Measurements from ENCODE around the gene OSBPL3.
"Not testable (repeated sequence)": the region's sequence is repeated elsewhere in the genome, so short reads cannot be mapped to it uniquely, and the experiment has no call there.

The OSBPL3 gene

GRCh38 chr7:25026156-25026555, 46.2 kb upstream of the OSBPL3 start:
- Histone ChIP-seq H3K9me3 (replicated peaks; ENCODE audit: insufficient read depth, low read length) (no peaks in the 10 kb centered on the region), H3K4me1 (ENCODE audit: low read length) (peaks cover 16% of the 10 kb centered on the region), H3K27ac (ENCODE audit: low read length) (no peak overlapping the region), H3K9me2 (replicated peaks; ENCODE audit: insufficient read depth, low read length) (no peaks in the 10 kb centered on the region), H4K20me1 (ENCODE audit: insufficient read depth, low read length) (no peaks in the 10 kb centered on the region), H3K4me3 (ENCODE audit: low read length) (no peak overlapping the region), H2AFZ (ENCODE audit: low read length) (no peak overlapping the region), H3K27me3 (replicated peaks; ENCODE audit: insufficient read depth, low read length) (no peaks in the 10 kb centered on the region), H3K9ac (ENCODE audit: low read length) (no peak overlapping the region), H3K36me3 (replicated peaks; ENCODE audit: insufficient read depth, low read length) (no peaks in the 10 kb centered on the region), H3F3A (ENCODE audit: insufficient read depth, low read length) (peaks cover 11% of the 10 kb centered on the region), H3K4me2 (ENCODE audit: low read depth, low read length) (no peak overlapping the region), H3K79me2 (ENCODE audit: low read length) (no peaks in the 10 kb centered on the region)
- TF ChIP-seq EZH2 (optimal IDR thresholded peaks at IDR 0.05; ENCODE audit: low read depth, low read length) (no peak), EZH2phosphoT487 (IDR thresholded peaks at IDR 0.05; ENCODE audit: low read length) (no peak)
- TF ChIP-seq, protein P1, sequence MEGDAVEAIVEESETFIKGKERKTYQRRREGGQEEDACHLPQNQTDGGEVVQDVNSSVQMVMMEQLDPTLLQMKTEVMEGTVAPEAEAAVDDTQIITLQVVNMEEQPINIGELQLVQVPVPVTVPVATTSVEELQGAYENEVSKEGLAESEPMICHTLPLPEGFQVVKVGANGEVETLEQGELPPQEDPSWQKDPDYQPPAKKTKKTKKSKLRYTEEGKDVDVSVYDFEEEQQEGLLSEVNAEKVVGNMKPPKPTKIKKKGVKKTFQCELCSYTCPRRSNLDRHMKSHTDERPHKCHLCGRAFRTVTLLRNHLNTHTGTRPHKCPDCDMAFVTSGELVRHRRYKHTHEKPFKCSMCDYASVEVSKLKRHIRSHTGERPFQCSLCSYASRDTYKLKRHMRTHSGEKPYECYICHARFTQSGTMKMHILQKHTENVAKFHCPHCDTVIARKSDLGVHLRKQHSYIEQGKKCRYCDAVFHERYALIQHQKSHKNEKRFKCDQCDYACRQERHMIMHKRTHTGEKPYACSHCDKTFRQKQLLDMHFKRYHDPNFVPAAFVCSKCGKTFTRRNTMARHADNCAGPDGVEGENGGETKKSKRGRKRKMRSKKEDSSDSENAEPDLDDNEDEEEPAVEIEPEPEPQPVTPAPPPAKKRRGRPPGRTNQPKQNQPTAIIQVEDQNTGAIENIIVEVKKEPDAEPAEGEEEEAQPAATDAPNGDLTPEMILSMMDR (IDR thresholded peaks at IDR 0.05; ENCODE audit: low read length), result no peak
- no peak for DNase-seq

GRCh38 chr7:25025218-25025671, 45.3 kb upstream of the OSBPL3 start:
- Histone ChIP-seq H3K9ac (ENCODE audit: low read length) (no peak overlapping the region), H3K9me3 (replicated peaks; ENCODE audit: insufficient read depth, low read length) (no peaks in the 10 kb centered on the region), H3K36me3 (replicated peaks; ENCODE audit: insufficient read depth, low read length) (no peaks in the 10 kb centered on the region), H3K79me2 (ENCODE audit: low read length) (no peaks in the 10 kb centered on the region), H3K4me1 (ENCODE audit: low read length) (peaks cover 9% of the 10 kb centered on the region), H2AFZ (ENCODE audit: low read length) (no peak overlapping the region), H3K4me3 (ENCODE audit: low read length) (no peak overlapping the region), H4K20me1 (ENCODE audit: insufficient read depth, low read length) (no peaks in the 10 kb centered on the region), H3K9me2 (replicated peaks; ENCODE audit: insufficient read depth, low read length) (no peaks in the 10 kb centered on the region), H3K27me3 (replicated peaks; ENCODE audit: insufficient read depth, low read length) (no peaks in the 10 kb centered on the region), H3K27ac (ENCODE audit: low read length) (no peak overlapping the region), H3K4me2 (ENCODE audit: low read depth, low read length) (no peak overlapping the region), H3F3A (ENCODE audit: insufficient read depth, low read length) (peaks cover 2% of the 10 kb centered on the region)
- no peak for DNase-seq
- TF ChIP-seq, protein P1 (IDR thresholded peaks at IDR 0.05; ENCODE audit: low read length), result no peak
- TF ChIP-seq EZH2 (optimal IDR thresholded peaks at IDR 0.05; ENCODE audit: low read depth, low read length) (no peak), EZH2phosphoT487 (IDR thresholded peaks at IDR 0.05; ENCODE audit: low read length) (no peak)

GRCh38 chr7:25024066-25024465, 44.1 kb upstream of the OSBPL3 start:
- H3K4me3 ChIP-seq (ENCODE audit: low read length), result no peak overlapping the region
- H3K9me3 ChIP-seq (replicated peaks; ENCODE audit: insufficient read depth, low read length), result no peaks in the 10 kb centered on the region
- no peak overlapping the region for H3K27ac ChIP-seq (ENCODE audit: low read length)
- H3K27me3 ChIP-seq (replicated peaks; ENCODE audit: insufficient read depth, low read length), result no peaks in the 10 kb centered on the region
- no peak for DNase-seq
- TF ChIP-seq, protein P1 (IDR thresholded peaks at IDR 0.05; ENCODE audit: low read length), result no peak
- TF ChIP-seq EZH2phosphoT487 (IDR thresholded peaks at IDR 0.05; ENCODE audit: low read length) (no peak), EZH2 (optimal IDR thresholded peaks at IDR 0.05; ENCODE audit: low read depth, low read length) (no peak)
- no peak overlapping the region for H2AFZ ChIP-seq (ENCODE audit: low read length)
- H4K20me1 ChIP-seq (ENCODE audit: insufficient read depth, low read length), result no peaks in the 10 kb centered on the region
- no peak overlapping the region for H3K9ac ChIP-seq (ENCODE audit: low read length)
- H3K4me2 ChIP-seq (ENCODE audit: low read depth, low read length), result no peak overlapping the region
- no peaks in the 10 kb centered on the region for H3K9me2 ChIP-seq (replicated peaks; ENCODE audit: insufficient read depth, low read length)
- no peaks in the 10 kb centered on the region for H3F3A ChIP-seq (ENCODE audit: insufficient read depth, low read length)
- H3K36me3 ChIP-seq (replicated peaks; ENCODE audit: insufficient read depth, low read length), result no peaks in the 10 kb centered on the region
- H3K4me1 ChIP-seq (ENCODE audit: low read length), result peaks cover 7% of the 10 kb centered on the region; the same call in 1 of the 2 replicates
- H3K79me2 ChIP-seq (ENCODE audit: low read length), result no peaks in the 10 kb centered on the region

- not testable (repeated sequence) for H3K9me3 ChIP-seq (replicated peaks; ENCODE audit: insufficient read depth, low read length); DNase-seq; H3K27me3 ChIP-seq (replicated peaks; ENCODE audit: insufficient read depth, low read length); H4K20me1 ChIP-seq (ENCODE audit: insufficient read depth, low read length); H3K4me3 ChIP-seq (ENCODE audit: low read length); H3K36me3 ChIP-seq (replicated peaks; ENCODE audit: insufficient read depth, low read length); H3K4me2 ChIP-seq (ENCODE audit: low read depth, low read length); H3K4me1 ChIP-seq (ENCODE audit: low read length); H3K9ac ChIP-seq (ENCODE audit: low read length); H3K79me2 ChIP-seq (ENCODE audit: low read length); H3K9me2 ChIP-seq (replicated peaks; ENCODE audit: insufficient read depth, low read length); H2AFZ ChIP-seq (ENCODE audit: low read length); H3F3A ChIP-seq (ENCODE audit: insufficient read depth, low read length); H3K27ac ChIP-seq (ENCODE audit: low read length)
Measured at GRCh38 chr7:25017671-25018070, 37.7 kb upstream of the OSBPL3 start.

Data from MM.1S (cell line).